ENCODE data around the gene FRAS1. TPM values are rescaled to one million over a fixed set of nuclear protein-coding genes. Genes with fewer than 3 reads are reported as not detected.

Gene FRAS1
- total RNA-seq, 1 donor from 2014 or later = not detected

- POLR2A ChIA-PET = interaction anchor here (0.6 kb wide), 1 partner anchor 1381 kb away, joined by 3 read pairs; no protein-coding TSS in a partner anchor
These were observed 461.4 kb downstream of the FRAS1 start for GRCh38 chr4:78518561-78518960.

GRCh38 chr4:78519962-78520361, 462.8 kb downstream of the FRAS1 start:
- Mint-ChIP-seq H3K4me3 (no peak overlapping the region), H3K36me3 (ENCODE audit: low read depth) (no peaks in the 10 kb centered on the region), H3K9me3 (peaks cover 17% of the 10 kb centered on the region), H3K27ac (no peak overlapping the region), H3K4me1 (no peaks in the 10 kb centered on the region), H3K27me3 (peaks cover 4% of the 10 kb centered on the region)
- ChIA-PET POLR2A (no interaction called here), CTCF (no interaction called here)
- TF ChIP-seq CTCF (IDR thresholded peaks at IDR 0.05) = no peak
- intact Hi-C loops (cut with micrococcal nuclease) = no loop called here
- ATAC-seq (ENCODE audit: low read depth) (no peak), DNase-seq (no peak)

More at GRCh38 chr4:78518561-78518960, 461.4 kb downstream of the FRAS1 start:
- Mint-ChIP-seq H3K27ac (no peak overlapping the region), H3K36me3 (ENCODE audit: low read depth) (no peaks in the 10 kb centered on the region), H3K27me3 (peaks cover 4% of the 10 kb centered on the region), H3K9me3 (peaks cover 17% of the 10 kb centered on the region), H3K4me3 (no peak overlapping the region), H3K4me1 (no peaks in the 10 kb centered on the region)
- intact Hi-C loops (cut with micrococcal nuclease) = no loop called here
- CTCF ChIA-PET = no interaction called here
- no peak for ATAC-seq (ENCODE audit: low read depth)
- no peak for DNase-seq
- TF ChIP-seq CTCF (IDR thresholded peaks at IDR 0.05) = no peak

GRCh38 chr4:78520808-78521226, 463.7 kb downstream of the FRAS1 start:
- no peak for DNase-seq
- H3K36me3 Mint-ChIP-seq (ENCODE audit: low read depth) = no peaks in the 10 kb centered on the region
- ChIA-PET CTCF (no interaction called here), POLR2A (interaction anchor here (0.7 kb wide), 1 partner anchor 1958 kb away, joined by 5 read pairs; no protein-coding TSS in a partner anchor)
- peaks cover 12% of the 10 kb centered on the region for H3K9me3 Mint-ChIP-seq
- H3K27me3 Mint-ChIP-seq = peaks cover 4% of the 10 kb centered on the region
- H3K4me1 Mint-ChIP-seq = no peaks in the 10 kb centered on the region
- no peak for ATAC-seq (ENCODE audit: low read depth)
- intact Hi-C loops (cut with micrococcal nuclease) = no loop called here
- H3K27ac Mint-ChIP-seq = no peak overlapping the region
- H3K4me3 Mint-ChIP-seq = no peak overlapping the region
- TF ChIP-seq CTCF (IDR thresholded peaks at IDR 0.05) = no peak

- peaks cover 4% of the 10 kb centered on the region for H3K27me3 Mint-ChIP-seq
- no peaks in the 10 kb centered on the region for H3K4me1 Mint-ChIP-seq
- no peak overlapping the region for H3K4me3 Mint-ChIP-seq
- no peak for TF ChIP-seq CTCF (IDR thresholded peaks at IDR 0.05)
- no peaks in the 10 kb centered on the region for H3K9me3 Mint-ChIP-seq
- POLR2A ChIA-PET = no interaction called here
- CTCF ChIA-PET = no interaction called here
- DNase-seq (no peak), ATAC-seq (ENCODE audit: low read depth) (no peak)
- intact Hi-C loops (cut with micrococcal nuclease) = no loop called here
- no peaks in the 10 kb centered on the region for H3K36me3 Mint-ChIP-seq (ENCODE audit: low read depth)
- no peak overlapping the region for H3K27ac Mint-ChIP-seq
These were observed 466.9 kb downstream of the FRAS1 start for GRCh38 chr4:78524009-78524408.

GRCh38 chr4:78525559-78525958, 468.4 kb downstream of the FRAS1 start:
- no peaks in the 10 kb centered on the region for H3K4me1 Mint-ChIP-seq

More at GRCh38 chr4:78525559-78525958, 468.4 kb downstream of the FRAS1 start:
- Mint-ChIP-seq H3K27ac (no peak overlapping the region), H3K36me3 (ENCODE audit: low read depth) (no peaks in the 10 kb centered on the region), H3K27me3 (no peaks in the 10 kb centered on the region), H3K4me3 (no peak overlapping the region), H3K9me3 (no peaks in the 10 kb centered on the region)
- TF ChIP-seq CTCF (IDR thresholded peaks at IDR 0.05) = no peak
- CTCF ChIA-PET = no interaction called here
- ATAC-seq (ENCODE audit: low read depth) (no peak), DNase-seq (no peak)
- intact Hi-C loops (cut with micrococcal nuclease) = no loop called here
- POLR2A ChIA-PET = no interaction called here

Measured in activated B cell treated with CpG ODN at 0.5 μM for 24 hours (primary cell).